Activated CD8-positive, alpha-beta memory T cell treated with anti-CD3 and anti-CD28 coated beads, Interleukin-2, amount 10 ng/mL, durations not matched to agents 7 days and 5 days (primary cell): ENCODE data around the gene SCYGR8. TPM values are rescaled to one million over a fixed set of nuclear protein-coding genes. Genes with fewer than 3 reads are reported as not detected.

Experiments
- ATAC-seq: fragments of 150-1000 bp; cut with Tn5 transposase; one replicate; pipeline ENCODE4 v1.10.0; 2021; ENCODE audit warnings: moderate library complexity
- CTCF ChIA-PET: fragments of 350-600 bp; sonication (Branson Sonifier 250); formaldehyde crosslinking; loops from one replicate; lab custom pipeline; 2021; ENCODE audit warnings: antibody characterized with exemption; lab: Charles Lee
- DNase-seq: peaks from one replicate; pipeline ENCODE4 v3.0.0-alpha.2; 2020
- H3K27ac Mint-ChIP-seq: one replicate; pipeline ENCODE4 v1.8.0; 2021; ENCODE audit warnings: mild to moderate bottlenecking, mixed read lengths
- H3K27me3 Mint-ChIP-seq: one replicate; pipeline ENCODE4 v1.8.0; 2021; ENCODE audit warnings: mixed read lengths
- H3K36me3 Mint-ChIP-seq: one replicate; pipeline ENCODE4 v1.8.0; 2021; ENCODE audit warnings: mild to moderate bottlenecking, mixed read lengths
- H3K4me1 Mint-ChIP-seq: one replicate; pipeline ENCODE4 v1.8.0; 2021; ENCODE audit warnings: mixed read lengths
- H3K4me3 Mint-ChIP-seq: one replicate; pipeline ENCODE4 v1.8.0; 2021; ENCODE audit warnings: mild to moderate bottlenecking, moderate library complexity, mixed read lengths
- H3K9me3 Mint-ChIP-seq: one replicate; pipeline ENCODE4 v1.8.0; 2022; ENCODE audit warnings: low read depth, mixed read lengths
- total RNA-seq, 2 experiments: library from RNA; stranded (reverse); gene quantifications; one replicate each; pipeline ENCODE4 v1.2.3, GENCODE V29; 2021

The SCYGR8 gene
- not detected for total RNA-seq

GRCh38 chr2:227745594-227745993 lies at the start of gene SCYGR8:
Gene SCYGR8, plus strand, starts transcription at chr2:227745894. Its CDS starts 0 bp downstream, at chr2:227745894.
- ATAC-seq: no peak
- no peak within 1 kb of the TSS for H3K27ac Mint-ChIP-seq

GRCh38 chr2:227696990-227697679 lies 48.6 kb upstream of the SCYGR8 start:
- Mint-ChIP-seq H3K4me3 (no peak overlapping the region), H3K36me3 (no peaks in the 10 kb centered on the region), H3K4me1 (no peaks in the 10 kb centered on the region), H3K27ac (no peak overlapping the region), H3K9me3 (no peaks in the 10 kb centered on the region), H3K27me3 (peaks cover 17% of the 10 kb centered on the region)
- ATAC-seq: no peak
- DNase-seq: no peak
- CTCF ChIA-PET: no interaction called here

More at GRCh38 chr2:227745594-227745993, at the start of gene SCYGR8:
- no peaks in the 10 kb centered on the region for H3K9me3 Mint-ChIP-seq
- H3K4me3 Mint-ChIP-seq: no peak within 1 kb of the TSS
- CTCF ChIA-PET: no interaction called here
- H3K27me3 Mint-ChIP-seq: no peaks in the 10 kb centered on the region
- no peaks in the 10 kb centered on the region for H3K36me3 Mint-ChIP-seq
- H3K4me1 Mint-ChIP-seq: no peaks in the 10 kb centered on the region
- DNase-seq: no peak

GRCh38 chr2:227701556-227701955 lies 44.1 kb upstream of the SCYGR8 start:
- DNase-seq (no peak), ATAC-seq (no peak)
- Mint-ChIP-seq H3K4me1 (no peaks in the 10 kb centered on the region), H3K27me3 (peaks cover 7% of the 10 kb centered on the region), H3K4me3 (no peak overlapping the region), H3K36me3 (no peaks in the 10 kb centered on the region), H3K9me3 (no peaks in the 10 kb centered on the region), H3K27ac (no peak overlapping the region)
- CTCF ChIA-PET: no interaction called here

GRCh38 chr2:227703280-227703732 lies 42.4 kb upstream of the SCYGR8 start:
- CTCF ChIA-PET: no interaction called here
- no peak for ATAC-seq
- peaks cover 7% of the 10 kb centered on the region for H3K27me3 Mint-ChIP-seq
- no peak overlapping the region for H3K27ac Mint-ChIP-seq
- no peak overlapping the region for H3K4me3 Mint-ChIP-seq
- no peaks in the 10 kb centered on the region for H3K4me1 Mint-ChIP-seq
- DNase-seq: no peak
- no peaks in the 10 kb centered on the region for H3K9me3 Mint-ChIP-seq
- no peaks in the 10 kb centered on the region for H3K36me3 Mint-ChIP-seq

- no peak for ATAC-seq
- Mint-ChIP-seq H3K27me3 (peaks cover 7% of the 10 kb centered on the region), H3K27ac (no peak overlapping the region), H3K4me1 (no peaks in the 10 kb centered on the region), H3K4me3 (no peak overlapping the region), H3K9me3 (no peaks in the 10 kb centered on the region), H3K36me3 (no peaks in the 10 kb centered on the region)
- CTCF ChIA-PET: no interaction called here
- DNase-seq: no peak
Observed at GRCh38 chr2:227703961-227704360, 41.7 kb upstream of the SCYGR8 start.

GRCh38 chr2:227706859-227707258 lies 38.8 kb upstream of the SCYGR8 start:
- DNase-seq (no peak), ATAC-seq (no peak)
- no peak overlapping the region for H3K27ac Mint-ChIP-seq
- no peak overlapping the region for H3K4me3 Mint-ChIP-seq
- CTCF ChIA-PET: no interaction called here
- H3K9me3 Mint-ChIP-seq: no peaks in the 10 kb centered on the region
- H3K36me3 Mint-ChIP-seq: no peaks in the 10 kb centered on the region
- H3K4me1 Mint-ChIP-seq: no peaks in the 10 kb centered on the region
- H3K27me3 Mint-ChIP-seq: peaks cover 7% of the 10 kb centered on the region

- H3K27me3 Mint-ChIP-seq: peaks cover 7% of the 10 kb centered on the region
- no peaks in the 10 kb centered on the region for H3K4me1 Mint-ChIP-seq
- DNase-seq (no peak), ATAC-seq (no peak)
- no peak overlapping the region for H3K27ac Mint-ChIP-seq
- CTCF ChIA-PET: no interaction called here
- no peaks in the 10 kb centered on the region for H3K9me3 Mint-ChIP-seq
- H3K36me3 Mint-ChIP-seq: no peaks in the 10 kb centered on the region
- no peak overlapping the region for H3K4me3 Mint-ChIP-seq
Observed at GRCh38 chr2:227707390-227707789, 38.3 kb upstream of the SCYGR8 start.

- H3K4me1 Mint-ChIP-seq: no peaks in the 10 kb centered on the region
- no peaks in the 10 kb centered on the region for H3K9me3 Mint-ChIP-seq
- ATAC-seq (no peak), DNase-seq (no peak)
- H3K36me3 Mint-ChIP-seq: no peaks in the 10 kb centered on the region
- H3K27ac Mint-ChIP-seq: no peak overlapping the region
- CTCF ChIA-PET: no interaction called here
- no peaks in the 10 kb centered on the region for H3K27me3 Mint-ChIP-seq
- no peak overlapping the region for H3K4me3 Mint-ChIP-seq
Observed at GRCh38 chr2:227710986-227711385, 34.7 kb upstream of the SCYGR8 start.

- H3K9me3 Mint-ChIP-seq: no peaks in the 10 kb centered on the region
- H3K27me3 Mint-ChIP-seq: peaks cover 13% of the 10 kb centered on the region
- no peak overlapping the region for H3K27ac Mint-ChIP-seq
- no peaks in the 10 kb centered on the region for H3K4me1 Mint-ChIP-seq
- no peaks in the 10 kb centered on the region for H3K36me3 Mint-ChIP-seq
- ATAC-seq (no peak), DNase-seq (no peak)
- CTCF ChIA-PET: interaction anchor here (1.1 kb wide), 1 partner anchor 55 kb away, joined by 3 read pairs; no protein-coding TSS in a partner anchor
- no peak overlapping the region for H3K4me3 Mint-ChIP-seq
Observed at GRCh38 chr2:227713291-227713690, 32.4 kb upstream of the SCYGR8 start.

GRCh38 chr2:227716501-227716900 lies 29.2 kb upstream of the SCYGR8 start:
- ATAC-seq (no peak), DNase-seq (no peak)
- Mint-ChIP-seq H3K36me3 (no peaks in the 10 kb centered on the region), H3K4me3 (no peak overlapping the region), H3K9me3 (no peaks in the 10 kb centered on the region), H3K27ac (no peak overlapping the region), H3K27me3 (peaks cover 13% of the 10 kb centered on the region), H3K4me1 (no peaks in the 10 kb centered on the region)
- CTCF ChIA-PET: interaction anchor here (0.7 kb wide), 1 partner anchor 306 kb away, joined by 3 read pairs; no protein-coding TSS in a partner anchor

GRCh38 chr2:227717687-227718567 lies 27.8 kb upstream of the SCYGR8 start, which contains the start of gene SLC19A3:
Gene SLC19A3, minus strand, starts transcription at chr2:227718028. Its CDS starts 15,710 bp downstream, at chr2:227702318.
- no peaks in the 10 kb centered on the region for H3K36me3 Mint-ChIP-seq
- ATAC-seq (no peak), DNase-seq (no peak)
- H3K4me3 Mint-ChIP-seq: no peak within 1 kb of the TSS
- H3K27me3 Mint-ChIP-seq: peaks cover 19% of the 10 kb centered on the region
- no peak within 1 kb of the TSS for H3K27ac Mint-ChIP-seq
- CTCF ChIA-PET: no interaction called here
- H3K4me1 Mint-ChIP-seq: no peaks in the 10 kb centered on the region
- no peaks in the 10 kb centered on the region for H3K9me3 Mint-ChIP-seq

- Mint-ChIP-seq H3K9me3 (no peaks in the 10 kb centered on the region), H3K4me1 (no peaks in the 10 kb centered on the region), H3K36me3 (no peaks in the 10 kb centered on the region), H3K4me3 (no peak overlapping the region), H3K27ac (no peak overlapping the region), H3K27me3 (peaks cover 27% of the 10 kb centered on the region)
- ATAC-seq: no peak
- CTCF ChIA-PET: no interaction called here
- DNase-seq: no peak
Observed at GRCh38 chr2:227719641-227720040, 26.1 kb upstream of the SCYGR8 start.

GRCh38 chr2:227720680-227721079 lies 25.0 kb upstream of the SCYGR8 start:
- Mint-ChIP-seq H3K27me3 (peaks cover 27% of the 10 kb centered on the region), H3K9me3 (no peaks in the 10 kb centered on the region), H3K4me3 (no peak overlapping the region), H3K36me3 (no peaks in the 10 kb centered on the region), H3K27ac (no peak overlapping the region), H3K4me1 (no peaks in the 10 kb centered on the region)
- no peak for ATAC-seq
- CTCF ChIA-PET: no interaction called here
- DNase-seq: no peak
